HG03097 (cell line): ENCODE measurements around the gene CDH13.

Source experiments
- ATAC-seq: cut with Tn5 transposase; IDR thresholded peaks from one replicate; pipeline ENCODE4 v1.9.1; 2021; ENCODE audit not compliant: unreplicated experiment, low FRiP score

Gene CDH13

GRCh38 chr16:83137326-83137781, 510.6 kb downstream of the CDH13 start:
- ATAC-seq = no peak

- no peak for ATAC-seq
Observed at GRCh38 chr16:83137894-83138293, 511.1 kb downstream of the CDH13 start.

GRCh38 chr16:83138512-83138911, 511.7 kb downstream of the CDH13 start:
- no peak for ATAC-seq

GRCh38 chr16:83138976-83139690, 512.4 kb downstream of the CDH13 start:
- no peak for ATAC-seq

GRCh38 chr16:83143788-83144187, 517.0 kb downstream of the CDH13 start:
- ATAC-seq = no peak

GRCh38 chr16:83145297-83145696, 518.5 kb downstream of the CDH13 start:
- ATAC-seq = no peak

DNA sequence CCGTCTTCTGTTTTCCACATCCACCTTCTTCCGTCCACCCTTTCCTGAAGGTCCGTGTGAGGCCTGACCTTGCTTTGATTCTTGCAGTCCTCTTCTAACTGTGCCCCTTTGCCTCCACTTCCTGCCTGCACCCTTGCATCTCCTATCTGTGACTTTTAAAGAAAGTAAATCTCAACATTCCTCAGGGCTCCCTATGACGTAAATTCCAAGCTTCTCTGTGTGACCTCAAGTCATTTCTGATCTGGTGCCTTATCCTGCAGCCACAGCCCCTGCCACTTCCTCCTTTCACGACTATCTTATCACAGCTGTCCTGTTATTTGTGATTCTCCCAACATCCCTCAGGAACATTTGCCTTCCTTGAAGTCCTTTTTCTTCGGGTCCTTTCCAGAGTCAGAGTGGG, 520.5 kb downstream of the CDH13 start:
- ATAC-seq = no peak

GRCh38 chr16:83158320-83158957, 531.7 kb downstream of the CDH13 start:
- no peak for ATAC-seq

DNA sequence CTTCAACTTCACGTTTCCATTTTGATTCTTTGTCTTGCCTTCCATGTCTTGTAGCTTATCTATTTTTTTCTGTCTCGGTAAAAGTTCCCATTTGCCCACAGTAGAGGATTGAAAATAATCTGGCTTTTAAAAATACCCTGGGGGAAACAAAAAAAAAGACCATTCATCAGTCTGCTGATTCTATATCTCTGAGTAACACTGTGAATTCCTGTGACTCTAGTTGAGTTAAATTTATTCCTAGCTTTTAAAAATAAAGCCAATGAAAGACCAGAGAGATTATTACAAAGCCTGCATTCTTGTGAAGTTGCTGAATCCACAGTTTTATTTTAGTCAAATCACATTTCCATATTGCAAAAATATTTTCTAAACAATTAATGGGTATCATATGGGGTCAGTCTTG, 532.3 kb downstream of the CDH13 start:
- no peak for ATAC-seq

- no peak for ATAC-seq
Observed at GRCh38 chr16:83160287-83161020, 533.7 kb downstream of the CDH13 start.

GRCh38 chr16:83162791-83163190, 536.0 kb downstream of the CDH13 start:
- ATAC-seq = no peak

- ATAC-seq = no peak
Observed at GRCh38 chr16:83164816-83165215, 538.0 kb downstream of the CDH13 start.

DNA sequence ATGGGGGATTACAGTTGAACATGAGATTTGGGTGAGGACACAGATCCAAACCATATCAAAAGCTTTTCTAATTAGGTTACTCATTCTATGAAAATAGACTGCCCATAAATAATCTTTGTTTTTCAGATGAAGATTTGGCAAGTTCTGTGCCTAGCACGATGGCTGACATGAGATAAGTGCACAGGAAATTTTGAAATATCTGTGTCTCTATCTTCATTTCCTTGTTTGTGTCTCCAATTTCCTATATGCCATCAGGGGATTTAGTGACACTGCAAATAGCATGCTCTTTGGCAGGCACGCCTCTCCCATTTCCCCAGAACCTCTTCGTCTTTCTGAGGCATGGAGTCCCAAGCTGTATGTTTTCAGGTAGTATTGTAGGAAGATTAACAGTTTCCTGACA, 544.6 kb downstream of the CDH13 start:
- ATAC-seq = no peak

GRCh38 chr16:83174671-83175070, 547.9 kb downstream of the CDH13 start:
- no peak for ATAC-seq

DNA sequence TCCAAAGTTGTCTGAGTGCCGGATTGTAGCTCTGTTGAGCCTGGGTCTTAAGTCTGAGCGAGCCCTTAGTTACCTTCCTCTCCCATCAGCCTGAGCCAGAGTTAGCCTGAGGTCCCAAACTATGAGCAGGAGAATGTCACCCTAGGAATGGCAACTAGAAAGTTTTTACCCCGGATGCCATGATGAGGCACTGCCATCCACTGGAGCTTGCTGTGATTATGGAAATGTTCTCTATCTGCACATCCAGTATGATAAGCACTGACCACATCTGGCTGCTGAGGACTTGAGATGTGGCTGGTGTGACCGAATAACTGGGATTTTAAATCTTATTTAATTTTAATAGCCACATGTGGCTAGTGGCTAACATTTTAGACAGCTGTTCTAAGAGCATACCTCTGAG, 550.0 kb downstream of the CDH13 start:
- ATAC-seq = no peak

DNA sequence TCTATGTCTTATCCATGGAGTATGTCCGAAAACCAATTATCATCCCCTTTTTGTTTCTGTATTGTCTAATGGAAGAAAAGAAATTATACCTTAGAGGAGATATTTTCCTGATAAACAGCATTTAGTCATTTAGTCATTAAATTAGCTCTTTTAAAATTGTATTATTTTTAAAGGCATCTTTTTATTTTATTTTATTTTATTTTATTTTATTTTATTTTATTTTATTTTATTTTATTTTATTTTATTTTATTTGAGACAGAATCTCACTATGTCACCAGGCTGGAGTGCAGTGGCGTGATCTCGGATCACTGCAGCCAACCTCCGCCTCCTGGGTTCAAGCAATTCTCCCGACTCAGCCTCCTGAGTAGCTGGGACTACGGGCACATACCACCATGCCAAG, 559.1 kb downstream of the CDH13 start:
- ATAC-seq = no peak

DNA sequence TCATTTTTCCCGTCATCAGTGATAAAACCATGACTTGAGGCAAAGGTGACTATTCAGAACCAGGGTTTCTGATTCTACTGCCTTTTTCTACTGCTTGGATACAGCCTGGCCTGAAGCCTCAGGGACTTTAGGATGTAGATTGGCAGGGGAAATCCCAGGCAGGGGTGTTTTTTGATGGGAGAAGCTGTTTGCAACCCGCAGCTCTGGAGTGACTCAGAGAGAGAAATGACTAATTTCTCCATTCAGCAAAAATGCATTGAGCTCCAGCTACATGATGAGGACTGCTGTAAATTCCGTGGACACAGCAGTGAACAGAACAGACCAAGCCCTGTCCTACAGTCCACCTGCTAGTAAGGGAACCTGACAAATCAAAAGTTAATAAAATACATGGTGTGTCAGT, 560.6 kb downstream of the CDH13 start:
- ATAC-seq = no peak

GRCh38 chr16:83196796-83197195, 570.0 kb downstream of the CDH13 start:
- ATAC-seq = no peak

DNA sequence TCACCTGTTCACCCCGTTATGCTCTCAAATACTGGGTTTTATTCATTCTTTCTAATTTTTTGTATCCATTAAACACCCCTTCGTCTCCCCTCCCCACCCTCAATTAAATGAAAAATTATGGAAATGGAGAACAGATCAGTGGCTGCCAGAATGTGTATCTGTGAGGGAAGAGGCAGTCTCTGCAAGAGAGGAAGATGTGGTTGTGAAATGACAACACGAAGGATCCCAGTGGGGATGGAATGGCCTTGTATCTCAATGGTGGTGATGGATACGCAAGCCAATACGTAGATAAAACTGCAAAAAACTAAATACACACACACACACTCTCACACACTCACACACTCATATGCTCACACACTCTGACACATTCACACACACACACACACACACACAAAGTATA, 570.7 kb downstream of the CDH13 start:
- ATAC-seq = no peak

DNA sequence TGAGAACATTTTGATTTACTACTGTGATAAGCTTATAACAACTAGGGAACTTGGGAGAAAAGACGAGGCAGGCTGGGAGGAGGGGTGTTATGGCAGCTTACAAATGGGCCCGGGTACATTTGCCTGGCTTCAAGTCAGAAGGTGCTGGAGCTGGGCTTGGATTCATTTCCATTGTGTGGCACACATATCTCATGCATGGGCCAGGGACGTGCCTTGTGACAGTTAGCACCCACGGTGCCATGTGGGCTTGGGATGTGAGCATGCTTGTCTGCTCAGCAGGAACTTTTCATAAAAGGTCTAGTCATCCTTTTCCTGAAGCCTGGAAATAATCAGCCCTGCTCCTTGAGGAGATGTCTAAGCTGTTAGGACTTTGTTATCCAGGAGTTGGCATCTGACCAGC, 572.2 kb downstream of the CDH13 start:
- ATAC-seq = no peak

DNA sequence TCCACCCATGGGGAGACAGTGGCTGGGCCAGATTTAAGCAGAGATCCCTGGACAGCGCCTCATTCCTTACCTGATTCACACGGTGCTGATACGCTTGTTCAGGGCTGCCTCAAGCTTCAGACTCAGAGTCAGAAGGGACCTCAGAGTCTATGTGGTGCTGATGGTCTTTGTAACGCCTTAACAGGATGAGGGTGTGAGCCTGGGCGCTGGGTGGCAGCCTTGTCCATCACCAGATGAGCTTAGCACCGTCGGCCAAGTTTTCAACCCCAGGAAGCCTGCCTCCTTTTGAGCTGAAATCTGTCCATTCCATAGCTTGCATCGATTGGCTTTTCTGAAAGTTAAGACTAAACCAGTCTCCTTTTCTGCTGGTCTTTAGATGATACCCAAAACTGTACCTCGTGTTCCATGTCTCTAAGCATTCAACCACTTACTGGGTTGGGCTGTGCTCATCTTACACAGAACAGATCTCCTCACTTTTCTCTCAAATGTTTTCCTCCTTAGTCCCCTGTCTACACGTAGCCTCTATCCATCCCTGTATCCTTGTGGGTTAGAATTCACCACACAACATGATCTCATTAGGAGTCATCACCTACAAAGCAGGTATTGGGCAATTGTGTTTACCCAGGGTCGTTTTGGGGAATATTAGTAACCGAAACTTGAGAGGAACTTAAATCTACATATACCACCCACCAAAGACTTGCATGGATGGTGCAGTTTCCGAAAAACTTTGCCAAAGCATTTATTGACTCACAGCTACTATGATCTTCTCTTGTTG, 573.4 kb downstream of the CDH13 start:
- no peak for ATAC-seq
